ENCODE results near the gene CLASRP. TPM values are rescaled to one million over a fixed set of nuclear protein-coding genes. Genes with fewer than 3 reads are reported as not detected.

Gene CLASRP, protein sequence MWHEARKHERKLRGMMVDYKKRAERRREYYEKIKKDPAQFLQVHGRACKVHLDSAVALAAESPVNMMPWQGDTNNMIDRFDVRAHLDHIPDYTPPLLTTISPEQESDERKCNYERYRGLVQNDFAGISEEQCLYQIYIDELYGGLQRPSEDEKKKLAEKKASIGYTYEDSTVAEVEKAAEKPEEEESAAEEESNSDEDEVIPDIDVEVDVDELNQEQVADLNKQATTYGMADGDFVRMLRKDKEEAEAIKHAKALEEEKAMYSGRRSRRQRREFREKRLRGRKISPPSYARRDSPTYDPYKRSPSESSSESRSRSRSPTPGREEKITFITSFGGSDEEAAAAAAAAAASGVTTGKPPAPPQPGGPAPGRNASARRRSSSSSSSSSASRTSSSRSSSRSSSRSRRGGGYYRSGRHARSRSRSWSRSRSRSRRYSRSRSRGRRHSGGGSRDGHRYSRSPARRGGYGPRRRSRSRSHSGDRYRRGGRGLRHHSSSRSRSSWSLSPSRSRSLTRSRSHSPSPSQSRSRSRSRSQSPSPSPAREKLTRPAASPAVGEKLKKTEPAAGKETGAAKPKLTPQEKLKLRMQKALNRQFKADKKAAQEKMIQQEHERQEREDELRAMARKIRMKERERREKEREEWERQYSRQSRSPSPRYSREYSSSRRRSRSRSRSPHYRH
- total RNA-seq (12.1 and 15.7 TPM in 2 replicates), polyA plus RNA-seq (12.1 and 17.9 TPM in 2 replicates), polyA minus RNA-seq (ENCODE audit: low replicate concordance) (25.2 and 25.9 TPM in 2 replicates)
- polyA plus RNA-seq (2012) = 32.3 and 34.1 TPM in 2 replicates

GRCh38 chr19:45038931-45039893 is at the start of gene CLASRP:
Gene CLASRP (plus strand): TSS chr19:45039045. CDS start chr19:45040213, 1,168 bp downstream.
- H3K27ac ChIP-seq (ENCODE audit: insufficient read depth, low read length) = peak within 1 kb of the TSS; percentile 98
- H3K79me2 ChIP-seq (ENCODE audit: control insufficient read depth, insufficient read depth, low read length) = peaks cover 33% of the 10 kb centered on the region
- H3K9ac ChIP-seq (ENCODE audit: insufficient read depth, low read length) = peak within 1 kb of the TSS; percentile 99
- peak; percentile 85 to 92 for DNase-seq (ENCODE audit: low read depth in 2 of 2)
- peaks cover 7% of the 10 kb centered on the region for H3K4me1 ChIP-seq (ENCODE audit: control insufficient read depth, extremely low read depth, insufficient read depth, low read length)
- H3K36me3 ChIP-seq (ENCODE audit: control insufficient read depth, insufficient read depth, low read length) = peaks cover 11% of the 10 kb centered on the region
- H3K4me3 ChIP-seq (replicated peaks in 1 of 4; ENCODE audit: control extremely low read depth in 1 of 4, insufficient read depth in 1 of 4, low read depth in 3 of 4, low read length in 4 of 4) = peak within 1 kb of the TSS; percentile 82 to 92 (median 87)
- H3K9me3 ChIP-seq (ENCODE audit: control insufficient read depth, insufficient read depth, low read depth, low read length) = no peaks in the 10 kb centered on the region
- TF ChIP-seq CTCF (conservative IDR thresholded peaks at IDR 0.05 in 1 of 2, IDR thresholded peaks at IDR 0.05 in 1 of 2; ENCODE audit: low read depth in 1 of 2, low read length in 2 of 2) (peak in 1 of 2 donors; percentile 8), EZH2 (IDR thresholded peaks at IDR 0.05; ENCODE audit: low read length, missing control alignments) (no peak)
- peak within 1 kb of the TSS; percentile 98 for H3K4me2 ChIP-seq (ENCODE audit: extremely low read depth, insufficient read depth, low read length)
- no peaks in the 10 kb centered on the region for H4K20me1 ChIP-seq (ENCODE audit: control insufficient read depth, extremely low read depth, insufficient read depth, low read length)
- peak within 1 kb of the TSS; percentile 84 for H2AFZ ChIP-seq (ENCODE audit: low read length)
- no peaks in the 10 kb centered on the region for H3K27me3 ChIP-seq (ENCODE audit: control insufficient read depth, insufficient read depth, low read length)

DNA sequence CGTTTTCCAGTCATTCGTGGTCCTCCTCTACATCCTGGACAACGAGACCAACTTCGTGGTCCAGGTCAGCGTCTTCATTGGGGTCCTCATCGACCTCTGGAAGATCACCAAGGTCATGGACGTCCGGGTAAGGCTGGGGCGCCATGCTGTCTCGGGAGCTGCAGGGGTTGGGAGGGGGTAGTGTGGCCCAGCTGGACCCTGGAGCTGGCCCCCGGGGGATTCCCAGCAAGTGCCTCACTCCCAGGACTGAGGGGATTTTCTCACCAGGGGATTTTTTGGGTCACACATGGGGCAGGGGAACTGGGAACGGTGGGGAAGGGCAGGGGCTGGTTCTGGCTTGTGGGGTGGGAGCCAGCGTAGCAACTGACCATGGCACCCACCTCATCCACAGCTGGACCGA is 48.4 kb upstream of the CLASRP start:
- Histone ChIP-seq H2AFZ (ENCODE audit: low read length) (no peak overlapping the region), H3K27ac (ENCODE audit: insufficient read depth, low read length) (no peak overlapping the region), H3K36me3 (ENCODE audit: control insufficient read depth, insufficient read depth, low read length) (peaks cover 24% of the 10 kb centered on the region), H3K4me3 (replicated peaks in 1 of 4; ENCODE audit: control extremely low read depth in 1 of 4, insufficient read depth in 1 of 4, low read depth in 3 of 4, low read length in 4 of 4) (no peak overlapping the region), H3K79me2 (ENCODE audit: control insufficient read depth, insufficient read depth, low read length) (no peaks in the 10 kb centered on the region), H3K9me3 (ENCODE audit: control insufficient read depth, insufficient read depth, low read depth, low read length) (no peaks in the 10 kb centered on the region), H3K4me2 (ENCODE audit: extremely low read depth, insufficient read depth, low read length) (no peak overlapping the region), H3K9ac (ENCODE audit: insufficient read depth, low read length) (no peak overlapping the region), H3K4me1 (ENCODE audit: control insufficient read depth, extremely low read depth, insufficient read depth, low read length) (no peaks in the 10 kb centered on the region), H3K27me3 (ENCODE audit: control insufficient read depth, insufficient read depth, low read length) (no peaks in the 10 kb centered on the region), H4K20me1 (ENCODE audit: control insufficient read depth, extremely low read depth, insufficient read depth, low read length) (no peaks in the 10 kb centered on the region)
- no peak for DNase-seq (ENCODE audit: low read depth in 2 of 2)
- no peak for TF ChIP-seq EZH2 (IDR thresholded peaks at IDR 0.05; ENCODE audit: low read length, missing control alignments)
- TF ChIP-seq CTCF (conservative IDR thresholded peaks at IDR 0.05 in 1 of 2, IDR thresholded peaks at IDR 0.05 in 1 of 2; ENCODE audit: low read depth in 1 of 2, low read length in 2 of 2) = no peak
